H1 (cell line): Measurements from ENCODE around the gene SMC3. TPM values are rescaled to one million over a fixed set of nuclear protein-coding genes. Genes with fewer than 3 reads are reported as not detected.

Experiments
- FOSL1 ChIP-seq: IDR thresholded peaks from 2 replicates; pipeline ENCODE4 v1.6.1; 2011; ENCODE audit warnings: mild to moderate bottlenecking, low read depth, low read length, moderate library complexity; ENCODE audit not compliant: insufficient read depth
- PHF8 ChIP-seq: fragments of 200-600 bp; sonication (generic); conservative IDR thresholded peaks from 2 replicates; pipeline ENCODE4 v1.7.1; 2012; ENCODE audit warnings: low read depth, mild to moderate bottlenecking, inconsistent platforms, low read length, moderate library complexity
- SAP30 ChIP-seq: fragments of 300-600 bp; sonication (generic); IDR thresholded peaks from 2 replicates; pipeline ENCODE4 v1.7.1; 2012; ENCODE audit warnings: low read length, moderate library complexity, mild to moderate bottlenecking, inconsistent platforms; ENCODE audit not compliant: insufficient read depth, insufficient replicate concordance
- SUZ12 ChIP-seq: fragments of 200-600 bp; sonication (generic); IDR thresholded peaks from 2 replicates; pipeline ENCODE4 v1.6.1; 2012; ENCODE audit warnings: mild to moderate bottlenecking, inconsistent platforms, low read length, moderate library complexity, mixed read lengths
- TCF12 ChIP-seq: IDR thresholded peaks from 2 replicates; pipeline ENCODE4 v1.6.1; 2011; ENCODE audit warnings: low read depth, mild to moderate bottlenecking, low read length
- polyA plus RNA-seq, 7 experiments: library from polyadenylated mRNA; depleted of rRNA in 3 of 7; stranded (reverse) in 5 of 7; unstranded in 2 of 7; fragments of >200 nt in 5 of 7; fragments of 200-250 nt in 2 of 7; gene quantifications; 1 replicate in 5 of 7; 2 replicates in 1 of 7; 4 replicates in 1 of 7; pipeline versions ENCODE4 v1.2.1 to v1.2.3, GENCODE V29; 2011 to 2013; ENCODE audit warnings: missing spikeins in 2 of 7, mixed read lengths in 2 of 7
- total RNA-seq: library from RNA; stranded (reverse); fragmentation: NEBNext Ultra II Directional; extraction: Animal tissue kit (Norgen Biotek cat#: 25700); gene quantifications from 2 replicates; pipeline ENCODE4 v1.2.1, GENCODE V29; 2021
- TF ChIP-seq, protein P1 (sequence below): IDR thresholded peaks from 2 replicates; pipeline ENCODE4 v1.6.1; 2011; ENCODE audit warnings: low read length, improper control_type of control experiment

SMC3 gene
- total and polyA plus RNA-seq, 2 of the 8 experiments (the other 6 are each of a cell fraction or from before 2014, with no cell fraction given), result 12.7 to 93.4 TPM

- TF ChIP-seq TCF12, result no peak
- no peak for TF ChIP-seq SUZ12
- no peak for TF ChIP-seq FOSL1
- TF ChIP-seq PHF8, result peak; percentile 43; the same call in 1 of the 2 replicates
- peak; percentile 82 for TF ChIP-seq SAP30
- TF ChIP-seq, protein P1, sequence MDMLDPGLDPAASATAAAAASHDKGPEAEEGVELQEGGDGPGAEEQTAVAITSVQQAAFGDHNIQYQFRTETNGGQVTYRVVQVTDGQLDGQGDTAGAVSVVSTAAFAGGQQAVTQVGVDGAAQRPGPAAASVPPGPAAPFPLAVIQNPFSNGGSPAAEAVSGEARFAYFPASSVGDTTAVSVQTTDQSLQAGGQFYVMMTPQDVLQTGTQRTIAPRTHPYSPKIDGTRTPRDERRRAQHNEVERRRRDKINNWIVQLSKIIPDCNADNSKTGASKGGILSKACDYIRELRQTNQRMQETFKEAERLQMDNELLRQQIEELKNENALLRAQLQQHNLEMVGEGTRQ, result no peak
Measured at GRCh38 chr10:110568055-110568735, 700 bp downstream of the SMC3 start (continued).
